Adipocyte (in vitro differentiated cells): ENCODE measurements around the gene CAMSAP1.

Experiments used
- DNase-seq: peaks from one replicate; pipeline ENCODE4 v3.0.0-alpha.2; 2015; ENCODE audit warnings: low read depth
- H3K27me3 ChIP-seq: replicated peaks from 2 replicates; pipeline ENCODE4 v1.7.0; 2013; ENCODE audit warnings: mild to moderate bottlenecking, low read length, moderate library complexity; ENCODE audit not compliant: control insufficient read depth, insufficient read depth
- H3K36me3 ChIP-seq: 2 replicates; pipeline ENCODE4 v1.7.0; 2013; ENCODE audit warnings: low read length, mild to moderate bottlenecking, moderate library complexity; ENCODE audit not compliant: control insufficient read depth, insufficient read depth, severe bottlenecking
- H3K4me1 ChIP-seq: 2 replicates; pipeline ENCODE4 v1.7.0; 2013; ENCODE audit warnings: mild to moderate bottlenecking, low read length, moderate library complexity; ENCODE audit not compliant: control insufficient read depth, insufficient read depth
- H3K4me3 ChIP-seq: 2 replicates; pipeline ENCODE4 v1.7.0; 2013; ENCODE audit warnings: mild to moderate bottlenecking, low read length, moderate library complexity
- H3K9ac ChIP-seq: 2 replicates; pipeline ENCODE4 v1.7.0; 2013; ENCODE audit warnings: mild to moderate bottlenecking, low read length, moderate library complexity
- H3K9me3 ChIP-seq: 2 replicates; pipeline ENCODE4 v1.7.0; 2013; ENCODE audit warnings: mild to moderate bottlenecking, low read length, moderate library complexity; ENCODE audit not compliant: control insufficient read depth

Gene CAMSAP1

DNA sequence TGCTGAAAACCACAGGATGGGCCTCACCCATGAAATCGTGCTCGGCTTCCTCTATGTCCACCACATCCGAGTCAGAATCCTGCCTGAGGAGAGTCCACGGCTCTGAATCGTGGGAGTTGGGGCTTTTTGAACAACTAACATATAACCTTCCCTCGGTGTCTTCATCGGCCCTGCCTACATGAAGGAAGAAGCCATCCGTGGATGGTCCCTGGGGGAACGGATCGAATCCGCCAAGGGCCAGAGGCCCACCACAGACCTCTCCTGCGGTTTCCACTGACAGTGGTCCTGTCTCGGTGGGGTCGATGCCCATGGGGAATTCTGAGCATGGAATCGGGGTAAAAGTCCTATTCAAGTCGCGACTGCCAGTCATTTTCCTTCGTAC lies 85.0 kb downstream of the CAMSAP1 start:
- Histone ChIP-seq H3K27me3 (no peaks in the 10 kb centered on the region), H3K4me1 (no peaks in the 10 kb centered on the region), H3K4me3 (no peak overlapping the region), H3K9ac (no peak overlapping the region), H3K36me3 (peaks cover 69% of the 10 kb centered on the region), H3K9me3 (no peaks in the 10 kb centered on the region)
- no peak for DNase-seq

DNA sequence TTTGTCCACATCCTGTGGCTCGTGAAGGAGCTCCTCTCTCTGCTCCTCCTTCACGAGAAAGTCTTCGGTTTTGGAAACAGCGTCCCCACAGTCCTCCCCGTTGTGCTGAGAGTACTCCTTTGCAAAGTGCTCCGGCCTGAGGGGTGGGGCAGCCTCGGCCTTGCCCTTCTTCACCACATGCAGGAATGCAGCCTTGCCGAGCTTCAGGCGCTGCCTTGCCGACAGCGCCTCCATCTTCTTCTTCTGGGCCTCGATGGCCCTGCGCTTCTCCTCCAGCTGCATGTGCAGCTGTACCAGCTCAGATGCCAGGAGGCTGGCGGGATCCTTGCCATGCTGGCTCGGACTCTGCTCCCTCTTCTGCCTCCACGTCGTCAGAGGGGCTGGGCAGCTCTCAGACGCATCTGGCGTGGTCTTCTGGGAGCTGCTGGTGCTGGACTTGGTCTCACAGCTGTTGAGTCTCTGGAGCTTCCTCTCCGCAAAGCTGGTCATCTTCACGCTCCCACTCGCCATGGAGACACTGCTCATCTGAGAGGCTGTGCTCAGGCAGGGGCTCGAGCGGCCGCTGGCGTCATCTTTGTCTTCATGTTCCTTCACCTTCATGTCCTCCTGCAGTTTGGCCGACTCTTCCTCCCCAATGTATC lies 85.5 kb downstream of the CAMSAP1 start:
- Histone ChIP-seq H3K4me3 (no peak overlapping the region), H3K27me3 (no peaks in the 10 kb centered on the region), H3K4me1 (no peaks in the 10 kb centered on the region), H3K36me3 (peaks cover 69% of the 10 kb centered on the region), H3K9me3 (no peaks in the 10 kb centered on the region), H3K9ac (no peak overlapping the region)
- no peak for DNase-seq

DNA sequence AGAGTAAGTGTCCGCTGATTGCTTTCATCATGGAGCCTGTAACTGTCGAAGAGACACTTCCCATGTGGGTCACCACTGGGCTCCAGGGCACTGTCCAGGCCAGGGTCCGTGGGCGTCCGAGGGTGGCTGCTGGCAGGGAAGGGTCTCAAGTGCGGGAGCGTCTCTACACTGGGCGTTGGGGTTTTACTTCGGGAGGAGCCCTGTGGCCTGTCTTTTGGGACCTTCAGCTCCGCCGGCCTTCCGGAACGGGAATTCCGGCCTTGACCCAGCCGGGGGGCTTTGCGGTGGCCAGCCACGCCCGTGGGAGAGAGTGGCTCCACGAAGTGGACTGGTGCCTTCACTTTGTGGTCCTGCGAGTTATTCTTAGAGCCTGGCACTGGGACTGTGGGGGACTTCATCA lies 86.2 kb downstream of the CAMSAP1 start:
- Histone ChIP-seq H3K27me3 (no peaks in the 10 kb centered on the region), H3K9me3 (no peaks in the 10 kb centered on the region), H3K36me3 (peaks cover 75% of the 10 kb centered on the region), H3K4me3 (no peak overlapping the region), H3K4me1 (no peaks in the 10 kb centered on the region), H3K9ac (no peak overlapping the region)
- DNase-seq = no peak

DNA sequence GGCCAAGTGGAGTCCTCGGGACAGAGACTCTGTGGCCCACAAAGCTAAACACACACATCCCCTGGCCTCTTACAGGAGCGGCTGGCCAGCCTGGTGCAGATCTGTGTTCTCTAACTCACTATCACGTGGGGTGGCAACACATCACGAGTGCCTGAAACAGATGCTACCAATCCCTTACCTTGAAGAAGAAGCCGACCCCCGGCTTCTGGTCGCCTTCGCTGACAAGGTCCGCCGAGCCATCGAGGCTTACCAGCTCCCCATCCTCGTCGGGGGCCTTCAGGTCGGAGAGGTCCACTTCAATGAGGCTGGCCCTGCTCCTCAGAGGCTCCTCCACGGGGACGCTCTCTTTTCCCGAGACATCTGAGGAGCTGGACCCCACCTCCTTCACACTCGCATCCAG lies 86.7 kb downstream of the CAMSAP1 start:
- peaks cover 80% of the 10 kb centered on the region for H3K36me3 ChIP-seq
- no peak overlapping the region for H3K9ac ChIP-seq
- H3K9me3 ChIP-seq = no peaks in the 10 kb centered on the region
- no peak overlapping the region for H3K4me3 ChIP-seq
- DNase-seq = no peak
- H3K4me1 ChIP-seq = no peaks in the 10 kb centered on the region
- H3K27me3 ChIP-seq = no peaks in the 10 kb centered on the region

GRCh38 chr9:135819905-135820304 lies 87.4 kb downstream of the CAMSAP1 start:
- no peaks in the 10 kb centered on the region for H3K4me1 ChIP-seq
- peaks cover 88% of the 10 kb centered on the region for H3K36me3 ChIP-seq
- no peaks in the 10 kb centered on the region for H3K9me3 ChIP-seq
- no peak overlapping the region for H3K4me3 ChIP-seq
- no peak overlapping the region for H3K9ac ChIP-seq
- no peaks in the 10 kb centered on the region for H3K27me3 ChIP-seq
- no peak for DNase-seq

- H3K9me3 ChIP-seq = no peaks in the 10 kb centered on the region
- H3K36me3 ChIP-seq = peaks cover 95% of the 10 kb centered on the region
These were observed 88.4 kb downstream of the CAMSAP1 start for GRCh38 chr9:135818718-135819475.

GRCh38 chr9:135817951-135818717 lies 89.2 kb downstream of the CAMSAP1 start:
- Histone ChIP-seq H3K36me3 (peaks cover 95% of the 10 kb centered on the region), H3K4me3 (no peak overlapping the region)
- DNase-seq = no peak

More at GRCh38 chr9:135818718-135819475, 88.4 kb downstream of the CAMSAP1 start:
- Histone ChIP-seq H3K4me3 (no peak overlapping the region), H3K27me3 (no peaks in the 10 kb centered on the region), H3K9ac (no peak overlapping the region), H3K4me1 (no peaks in the 10 kb centered on the region)
- no peak for DNase-seq

GRCh38 chr9:135816651-135816970 lies 90.7 kb downstream of the CAMSAP1 start:
- Histone ChIP-seq H3K27me3 (no peaks in the 10 kb centered on the region), H3K9me3 (no peaks in the 10 kb centered on the region), H3K4me3 (no peak overlapping the region), H3K9ac (no peak overlapping the region), H3K36me3 (peaks cover 86% of the 10 kb centered on the region), H3K4me1 (no peaks in the 10 kb centered on the region)
- no peak for DNase-seq

More at GRCh38 chr9:135817951-135818717, 89.2 kb downstream of the CAMSAP1 start:
- no peaks in the 10 kb centered on the region for H3K9me3 ChIP-seq
- H3K27me3 ChIP-seq = no peaks in the 10 kb centered on the region
- H3K4me1 ChIP-seq = no peaks in the 10 kb centered on the region
- H3K9ac ChIP-seq = no peak overlapping the region

GRCh38 chr9:135815830-135816650 lies 91.3 kb downstream of the CAMSAP1 start:
- DNase-seq = no peak
- H3K4me3 ChIP-seq = no peak overlapping the region
- no peaks in the 10 kb centered on the region for H3K4me1 ChIP-seq
- no peak overlapping the region for H3K9ac ChIP-seq
- H3K27me3 ChIP-seq = no peaks in the 10 kb centered on the region
- peaks cover 86% of the 10 kb centered on the region for H3K36me3 ChIP-seq
- no peaks in the 10 kb centered on the region for H3K9me3 ChIP-seq

DNA sequence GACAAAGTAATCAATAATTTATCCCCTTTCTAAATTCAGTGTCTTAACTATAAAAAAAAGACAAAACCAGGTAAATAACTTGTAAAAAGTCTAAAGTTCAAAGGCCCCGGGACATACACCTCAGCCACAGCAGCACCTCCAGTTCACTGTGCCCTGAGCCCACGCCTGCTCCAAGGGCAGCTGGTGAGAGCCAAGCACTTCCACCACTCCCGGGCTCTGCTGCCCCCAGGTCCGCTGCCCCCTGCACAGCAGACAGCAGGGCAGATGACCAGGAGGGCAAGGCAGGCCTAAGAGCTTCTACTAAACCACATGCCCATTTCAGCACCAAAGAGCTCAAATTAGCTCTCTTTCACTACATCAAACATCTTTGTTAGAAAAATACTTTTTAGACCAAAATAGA lies 91.9 kb downstream of the CAMSAP1 start:
- Histone ChIP-seq H3K9ac (no peak overlapping the region), H3K27me3 (no peaks in the 10 kb centered on the region), H3K36me3 (peaks cover 86% of the 10 kb centered on the region), H3K9me3 (no peaks in the 10 kb centered on the region), H3K4me1 (no peaks in the 10 kb centered on the region), H3K4me3 (no peak overlapping the region)
- no peak for DNase-seq
